ENCODE results near the gene PLD1.
A peak's percentile ranks its signal among the peaks of the same experiment; 100 is the strongest.
"Not testable (repeated sequence)": the region's sequence is repeated elsewhere in the genome, so short reads cannot be mapped to it uniquely, and the experiment has no call there.

Gene PLD1

GRCh38 chr3:171809861-171810628, at the start of gene PLD1:
Gene PLD1, minus strand, starts transcription at chr3:171810483. Its CDS starts 72,432 bp downstream, at chr3:171738051.
- FAIRE-seq, result no peak

GRCh38 chr3:171858770-171859169, 48.5 kb upstream of the PLD1 start:
- FAIRE-seq, result not testable (repeated sequence)

DNA sequence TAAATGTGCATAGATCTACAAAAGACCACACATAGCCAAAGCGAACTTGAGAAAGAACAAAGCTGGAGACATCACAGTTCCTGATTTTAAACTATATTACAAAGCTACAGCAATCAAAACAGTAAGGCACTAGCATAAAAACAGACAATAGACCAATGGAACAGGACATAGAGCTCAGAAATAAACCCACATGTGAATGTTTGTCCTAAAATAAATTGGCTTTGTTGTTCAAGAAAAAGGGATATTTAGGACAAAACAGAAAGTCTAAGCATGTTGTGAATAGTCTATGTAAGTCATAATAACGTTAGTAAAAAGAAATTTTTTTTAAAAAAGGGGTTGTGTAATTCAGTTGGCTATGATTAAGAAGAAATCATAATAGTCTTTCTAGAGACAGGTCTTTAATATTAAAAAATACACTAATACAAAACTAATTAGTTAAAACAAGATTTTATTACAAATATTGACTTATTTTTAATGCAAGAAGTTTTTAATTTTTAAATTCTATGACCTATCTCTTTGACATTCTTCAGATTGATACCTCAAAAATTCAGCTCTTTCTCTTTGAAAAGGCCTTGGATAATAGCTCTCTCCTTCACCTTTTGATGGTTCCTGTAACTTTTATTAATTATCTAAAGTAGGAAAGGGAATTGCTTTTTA, 44.5 kb upstream of the PLD1 start:
- no peak for FAIRE-seq

- FAIRE-seq, result no peak
Measured at GRCh38 chr3:171851660-171852058, 41.4 kb upstream of the PLD1 start.

DNA sequence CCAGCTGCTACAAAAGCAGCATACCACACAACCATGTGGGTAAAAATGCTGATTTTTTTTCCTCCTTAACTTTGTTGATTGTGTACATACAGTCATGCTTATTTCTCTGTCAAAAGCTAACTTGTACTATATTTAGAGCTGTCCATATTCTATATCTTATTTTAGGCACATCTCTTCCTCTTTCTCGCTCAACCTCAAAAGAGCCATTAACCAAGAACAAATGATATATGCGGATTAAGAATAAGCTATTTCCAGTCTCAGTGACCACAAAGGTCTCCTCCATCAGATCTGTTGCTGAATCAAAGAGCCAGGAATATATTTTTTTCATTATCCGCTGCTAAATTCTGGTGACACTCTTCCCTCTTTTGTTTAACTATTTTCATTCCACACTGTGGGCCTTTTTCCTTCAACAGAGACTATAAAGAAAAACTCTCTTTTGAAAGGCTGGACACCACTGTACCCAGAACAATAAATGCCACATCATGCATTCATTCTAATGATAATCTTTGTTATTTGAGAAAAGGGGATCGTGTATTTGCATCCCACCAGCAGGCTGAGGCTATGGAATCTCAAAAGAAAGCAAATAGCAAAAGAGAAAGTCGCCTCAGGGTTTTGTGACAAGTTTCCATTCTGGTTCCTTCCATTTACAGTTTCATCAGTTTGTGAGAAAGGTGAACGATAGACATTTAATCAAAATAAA, 40.8 kb upstream of the PLD1 start:
- no peak for FAIRE-seq

- no peak for FAIRE-seq
Measured at GRCh38 chr3:171850320-171850959, 40.2 kb upstream of the PLD1 start.

DNA sequence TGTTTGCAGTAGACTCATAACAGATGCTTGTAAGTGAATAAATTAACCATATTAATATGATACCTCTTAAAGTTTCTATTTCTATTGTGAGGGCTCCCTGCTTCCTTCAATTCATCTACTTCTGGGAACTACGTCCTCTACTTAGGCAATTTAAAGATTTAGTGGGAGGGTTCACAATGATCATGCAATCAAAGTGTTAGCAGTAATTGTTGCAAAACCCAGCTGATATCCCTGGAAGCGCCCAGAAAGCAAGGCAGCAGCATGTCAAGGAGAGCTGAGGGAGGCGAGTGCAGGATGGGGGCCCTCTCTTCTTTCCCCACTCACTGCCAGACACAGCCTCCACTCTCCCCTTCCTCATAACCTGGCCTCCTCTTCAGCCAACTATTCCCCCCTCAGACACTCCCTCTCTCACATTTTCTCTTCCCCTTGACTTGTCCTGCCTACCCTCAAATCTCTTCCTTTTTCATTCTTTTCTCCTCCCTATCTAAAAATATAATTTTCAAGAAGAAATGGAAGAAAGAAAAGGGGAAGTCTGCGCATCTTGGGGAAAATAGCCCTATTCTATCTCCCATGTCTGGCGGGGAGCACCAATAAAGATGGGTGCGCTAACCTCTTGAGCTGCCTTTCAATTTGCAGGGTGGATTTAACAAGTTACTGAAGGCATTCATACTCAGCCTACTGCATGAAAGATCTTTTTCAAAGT, 39.5 kb upstream of the PLD1 start:
- FAIRE-seq, result no peak

GRCh38 chr3:171847595-171848259, 37.4 kb upstream of the PLD1 start:
- FAIRE-seq, result no peak

DNA sequence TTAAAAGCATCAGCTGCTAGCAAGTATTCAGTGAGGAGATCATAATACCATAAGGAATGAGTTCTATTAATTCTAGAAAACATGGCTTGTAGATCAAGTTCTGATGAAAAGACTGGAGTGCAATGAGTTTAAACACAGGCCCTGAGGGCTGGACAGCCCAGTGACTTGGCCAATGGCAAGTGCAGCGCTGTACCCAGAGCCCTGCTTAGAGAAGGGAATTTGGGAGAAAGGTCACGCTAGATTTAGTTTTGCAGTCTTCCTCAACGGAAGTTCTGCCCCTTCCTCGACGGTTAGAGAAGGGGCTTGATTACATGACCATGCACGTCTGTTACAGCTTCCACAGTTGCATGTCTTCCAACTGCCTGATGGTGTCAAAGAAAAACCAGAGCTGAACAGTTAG, 36.9 kb upstream of the PLD1 start:
- FAIRE-seq, result no peak

DNA sequence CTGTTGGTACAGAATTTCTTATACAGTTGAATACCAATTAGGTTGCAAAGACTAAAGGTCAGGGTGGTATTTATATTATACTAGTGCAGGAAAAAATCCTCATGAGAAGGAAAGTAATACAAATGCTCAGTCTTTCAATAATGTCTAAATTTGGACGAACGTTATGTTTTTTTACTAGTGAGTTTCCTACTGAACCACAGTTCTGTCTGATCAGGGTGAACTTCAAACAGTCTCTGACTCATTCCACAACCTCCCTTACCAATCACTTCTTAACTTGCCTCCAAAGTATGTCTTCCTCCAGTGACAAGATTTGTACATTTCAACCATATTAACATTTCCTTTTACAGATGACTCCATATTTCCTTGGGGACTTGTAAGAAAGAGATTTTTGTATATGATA, 36.3 kb upstream of the PLD1 start:
- FAIRE-seq, result no peak

DNA sequence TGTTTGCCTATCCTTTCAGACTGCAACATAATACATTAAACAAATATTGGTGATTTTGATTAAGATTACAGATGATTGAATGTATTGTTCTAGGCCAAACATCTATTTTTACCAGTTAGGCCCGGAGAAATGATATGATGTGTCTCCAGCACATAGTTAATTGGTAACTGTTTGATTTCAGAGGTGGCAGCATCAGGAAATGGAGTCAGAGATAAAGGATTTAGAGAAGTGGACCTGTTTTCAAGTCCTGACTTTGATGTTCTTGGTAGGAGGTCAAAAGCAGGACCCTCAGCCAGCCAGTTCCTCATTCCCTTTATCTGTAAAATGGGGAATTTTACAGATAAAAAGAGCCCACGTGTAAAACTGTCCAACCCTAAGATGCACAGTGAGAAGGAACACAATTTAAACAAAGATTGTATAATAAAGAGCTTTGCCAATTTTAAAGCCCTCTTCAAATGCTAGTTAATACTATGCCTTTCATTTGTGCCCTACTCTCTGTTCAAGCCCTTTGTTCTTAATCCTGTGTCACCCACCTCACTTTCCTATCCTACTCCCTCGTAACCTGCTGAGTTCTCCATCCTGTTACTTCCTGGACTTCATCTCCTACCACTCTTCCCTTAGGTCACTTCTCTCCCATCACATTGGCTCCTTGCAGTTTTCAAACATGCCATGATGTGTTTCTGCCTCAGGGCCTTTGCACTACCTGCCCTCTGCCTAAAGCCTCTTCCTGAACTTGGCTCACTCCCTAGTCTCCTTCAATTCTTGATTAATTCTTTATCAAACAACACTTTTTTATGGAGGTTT, 35.4 kb upstream of the PLD1 start:
- FAIRE-seq, result no peak

GRCh38 chr3:171844873-171845272, 34.6 kb upstream of the PLD1 start:
- no peak for FAIRE-seq

- FAIRE-seq, result no peak
Measured at GRCh38 chr3:171842864-171843518, 32.7 kb upstream of the PLD1 start, which contains the start of gene TMEM212. Gene TMEM212, plus strand, starts transcription at chr3:171843349. Its CDS starts 35 bp downstream, at chr3:171843384.

- no peak for FAIRE-seq
Measured at GRCh38 chr3:171841620-171842000, 31.3 kb upstream of the PLD1 start.

DNA sequence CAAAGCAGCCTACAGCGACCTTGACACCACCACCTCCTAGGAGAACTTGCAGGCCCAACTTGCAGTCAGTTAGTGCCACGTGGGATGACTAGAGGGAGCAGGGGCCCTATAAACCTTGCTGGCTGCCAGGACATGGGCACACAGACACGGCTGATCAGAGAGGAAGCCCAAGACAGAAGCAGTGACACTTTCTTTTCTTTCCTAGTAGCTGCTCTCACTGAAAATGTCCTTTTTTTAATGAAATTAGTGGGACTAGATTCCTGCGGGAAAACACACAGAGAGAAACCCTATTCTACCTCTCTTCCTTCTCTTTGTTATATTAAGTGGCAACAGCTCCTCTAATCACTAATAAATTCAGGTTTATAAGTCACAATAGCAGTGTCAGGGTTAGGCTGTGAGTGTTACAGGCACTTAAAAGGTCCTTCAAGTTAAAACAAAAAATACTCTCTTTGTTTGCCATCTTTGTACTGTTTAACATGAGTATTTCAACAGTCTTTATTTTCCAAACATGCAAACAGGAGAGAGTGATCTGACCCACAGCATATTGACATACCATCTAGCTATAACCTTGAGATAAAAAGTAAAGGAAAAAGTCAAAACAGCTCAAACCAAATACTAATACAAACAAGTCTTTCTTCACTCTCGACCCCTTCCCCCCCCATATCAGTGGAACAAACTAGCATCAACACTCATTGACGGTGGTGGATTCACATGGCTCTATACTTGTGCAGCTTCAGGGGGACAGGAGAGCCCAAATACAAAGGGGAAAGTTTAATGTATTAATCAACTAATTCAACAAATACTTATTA, 30.7 kb upstream of the PLD1 start:
- no peak for FAIRE-seq

DNA sequence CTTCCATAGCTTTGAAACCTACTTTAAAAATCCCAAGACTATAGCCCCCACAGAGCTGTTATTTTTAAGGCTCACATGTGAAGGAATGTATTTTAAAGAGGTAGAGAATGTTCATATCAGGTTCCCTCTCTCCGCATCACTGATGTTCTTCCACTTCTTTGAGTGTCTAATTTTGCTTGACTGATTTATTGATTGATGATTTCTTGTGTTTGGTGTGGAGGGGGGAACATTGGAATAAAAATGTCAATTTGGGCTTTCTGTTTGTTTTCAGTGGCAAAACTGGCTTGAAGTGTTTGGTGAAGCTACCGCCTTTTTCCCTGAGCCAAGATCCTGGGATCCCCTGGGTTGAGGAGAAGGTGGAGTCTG, 30.1 kb upstream of the PLD1 start:
- FAIRE-seq, result peak; percentile 9

DNA sequence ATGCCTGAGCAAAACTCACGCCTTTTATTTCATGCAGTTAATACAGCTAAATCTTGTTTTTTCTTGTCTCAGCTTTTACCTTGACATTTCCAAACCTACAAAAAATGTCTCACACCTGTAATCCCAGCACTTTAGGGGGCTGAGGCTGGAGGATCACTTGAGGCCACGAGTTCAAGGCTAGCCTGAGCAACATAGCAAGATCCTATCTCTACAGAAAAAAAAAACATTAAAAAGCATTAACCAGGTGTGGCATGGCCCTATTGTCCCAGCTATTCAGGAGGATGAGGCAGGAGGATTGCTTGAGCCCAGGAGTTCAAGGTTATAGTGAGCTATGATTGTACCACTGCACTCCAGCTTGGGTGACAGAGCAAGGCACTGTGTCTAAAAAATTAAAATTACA, 29.0 kb upstream of the PLD1 start:
- no peak for FAIRE-seq

- peak; percentile 77 for FAIRE-seq
Measured at GRCh38 chr3:171838218-171838720, 28.0 kb upstream of the PLD1 start.

DNA sequence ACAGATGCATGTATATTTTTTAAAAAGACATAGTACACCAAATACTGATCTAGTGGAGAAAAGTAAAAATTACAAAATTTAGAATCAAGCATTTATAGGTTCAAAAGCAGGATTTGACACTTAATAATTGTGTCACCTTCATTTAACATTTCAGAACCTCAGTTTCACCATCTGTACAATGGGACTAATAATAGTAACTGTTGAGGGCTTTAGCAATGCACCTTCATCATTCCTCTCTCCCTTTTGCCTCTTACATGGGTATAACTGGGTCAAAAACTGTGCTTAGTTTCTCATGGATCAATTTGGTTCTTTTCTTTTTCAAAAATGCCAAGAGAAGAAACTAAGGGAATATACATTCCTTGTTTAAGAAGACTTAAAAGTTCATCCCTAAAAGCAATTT, 27.4 kb upstream of the PLD1 start:
- FAIRE-seq, result no peak

DNA sequence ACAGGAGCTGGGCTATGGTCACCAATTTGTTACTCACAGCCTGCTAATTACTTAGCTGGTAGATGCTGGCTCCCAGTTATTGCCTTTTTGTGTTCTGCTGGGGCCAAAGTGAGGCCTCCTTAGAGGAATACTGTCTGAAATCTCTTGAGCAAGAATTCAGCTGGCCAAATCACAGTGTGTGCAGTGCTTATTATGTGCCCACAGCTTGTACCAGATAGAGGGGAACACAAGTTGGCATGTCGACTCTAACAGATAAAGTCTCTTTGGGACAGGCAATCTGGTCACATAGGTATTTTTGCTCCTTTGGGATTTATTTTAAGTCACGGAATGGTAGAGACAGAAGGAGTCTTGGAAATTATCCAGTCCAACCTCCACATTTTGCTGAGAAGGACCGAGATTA, 26.6 kb upstream of the PLD1 start:
- no peak for FAIRE-seq

All from TTC549 (cell line).